ENCODE data around the gene KLHL25.

DNA sequence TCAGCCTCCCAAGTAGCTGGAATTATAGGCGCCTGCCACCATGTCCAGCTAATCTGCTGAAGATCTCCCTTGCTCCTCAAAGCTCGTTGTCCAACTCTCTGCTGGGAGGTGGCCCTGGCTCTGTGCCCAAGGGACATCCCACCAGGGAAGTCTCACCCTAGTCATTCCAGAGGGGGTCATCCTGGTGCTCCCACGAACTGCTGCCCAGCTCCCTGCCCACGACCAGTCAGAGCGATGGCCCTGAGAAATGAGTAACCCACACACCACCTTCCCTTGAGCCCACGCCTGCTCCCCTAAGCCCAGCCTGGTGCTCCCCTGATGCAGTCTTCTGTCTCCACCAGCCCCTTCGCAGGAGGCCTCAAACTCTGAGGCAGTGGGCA is 5.2 kb downstream of the KLHL25 start:
- TF ChIP-seq POLR2AphosphoS5 (IDR thresholded peaks at IDR 0.05) (no peak), CTCF (IDR thresholded peaks at IDR 0.05) (no peak), POLR2A (IDR thresholded peaks at IDR 0.05) (no peak), EP300 (IDR thresholded peaks at IDR 0.05) (no peak)

Measured in sigmoid colon (tissue), 4 donors.